Activated CD4-positive, alpha-beta T cell treated with anti-CD3 and anti-CD28 coated beads, Interleukin-2, Interleukin-4, amounts not matched to agents 100 ng/mL and 50 ng/mL, durations not matched to agents 16 hours and 8 hours (primary cell): ENCODE measurements around the gene ZNF610.
"Not testable (repeated sequence)": the region's sequence is repeated elsewhere in the genome, so short reads cannot be mapped to it uniquely, and the experiment has no call there.

Experiments used
- DNase-seq: peaks from one replicate; pipeline ENCODE4 v3.0.0-alpha.2; 2020; ENCODE audit warnings: low spot score

ZNF610 gene

GRCh38 chr19:52336117-52336790 is at the start of gene ZNF610:
TSS of gene ZNF610 (plus strand) at chr19:52336243. CDS start at chr19:52349173, 12,930 bp downstream.
- DNase-seq = peak; percentile 75

GRCh38 chr19:52286256-52286655 is 49.8 kb upstream of the ZNF610 start:
- DNase-seq = no peak

GRCh38 chr19:52291781-52292180 is 44.3 kb upstream of the ZNF610 start:
- DNase-seq = no peak

- not testable (repeated sequence) for DNase-seq
Observed at GRCh38 chr19:52292946-52293345, 43.1 kb upstream of the ZNF610 start.

GRCh38 chr19:52296400-52296772 is 39.7 kb upstream of the ZNF610 start:
- DNase-seq = no peak

GRCh38 chr19:52296773-52297600 is 39.1 kb upstream of the ZNF610 start, which contains the start of gene ZNF480:
TSS of gene ZNF480 (plus strand) at chr19:52297169. CDS start at chr19:52300413, 3,244 bp downstream.
- peak; percentile 71 for DNase-seq

GRCh38 chr19:52297601-52298364 is 38.3 kb upstream of the ZNF610 start:
- no peak for DNase-seq

GRCh38 chr19:52307275-52307674 is 28.8 kb upstream of the ZNF610 start:
- DNase-seq = no peak

GRCh38 chr19:52322429-52322828 is 13.6 kb upstream of the ZNF610 start:
- DNase-seq = no peak

GRCh38 chr19:52331757-52332156 is 4.3 kb upstream of the ZNF610 start:
- no peak for DNase-seq

GRCh38 chr19:52335768-52336116 is 301 bp upstream of the ZNF610 start:
- no peak for DNase-seq

- DNase-seq = no peak
Observed at GRCh38 chr19:52336791-52337381, 843 bp downstream of the ZNF610 start.

GRCh38 chr19:52339022-52339421 is 3.0 kb downstream of the ZNF610 start:
- DNase-seq = not testable (repeated sequence)

GRCh38 chr19:52343548-52343947 is 7.5 kb downstream of the ZNF610 start:
- DNase-seq = peak; percentile 15

- no peak for DNase-seq
Observed at GRCh38 chr19:52345162-52345561, 9.1 kb downstream of the ZNF610 start.

GRCh38 chr19:52351512-52351911 is 15.5 kb downstream of the ZNF610 start:
- no peak for DNase-seq

GRCh38 chr19:52366414-52366824 is 30.4 kb downstream of the ZNF610 start:
- DNase-seq = no peak

GRCh38 chr19:52369559-52370340 is 33.7 kb downstream of the ZNF610 start, which contains the start of gene ZNF880:
TSS of gene ZNF880 (plus strand) at chr19:52369923. CDS start at chr19:52369966, 43 bp downstream.
- DNase-seq = peak; percentile 76

GRCh38 chr19:52370341-52370710 is 34.3 kb downstream of the ZNF610 start:
- no peak for DNase-seq

GRCh38 chr19:52391135-52391534 is 55.1 kb downstream of the ZNF610 start:
- DNase-seq = no peak
